Thymus (tissue), 11 donors: ENCODE measurements around the gene ANKRD55. TPM values are rescaled to one million over a fixed set of nuclear protein-coding genes. Genes with fewer than 3 reads are reported as not detected.

Experiments used
- DNase-seq, 9 donors: peaks; one replicate each; pipeline ENCODE4 v3.0.0-alpha.2; 2013; ENCODE audit warnings: low spot score in 9 of 9, low read depth in 6 of 9, missing footprints in 1 of 9
- H3K27ac ChIP-seq, 2 donors: one replicate each; pipeline ENCODE4 v1.5.1; 2013; ENCODE audit warnings: control low read depth in 1 of 2, low read depth in 1 of 2, low read length in 1 of 2, mild to moderate bottlenecking in 1 of 2, moderate library complexity in 1 of 2
- H3K27me3 ChIP-seq, 2 donors: one replicate each; pipeline ENCODE4 v1.5.1; 2013; ENCODE audit warnings: low read length in 1 of 2; ENCODE audit not compliant: control insufficient read depth in 2 of 2, insufficient read depth in 1 of 2
- H3K36me3 ChIP-seq, 2 donors: one replicate each; pipeline ENCODE4 v1.5.1; 2013; ENCODE audit warnings: low read length in 1 of 2, mild to moderate bottlenecking in 1 of 2, moderate library complexity in 1 of 2; ENCODE audit not compliant: control insufficient read depth in 2 of 2, insufficient read depth in 2 of 2
- H3K4me1 ChIP-seq, 2 donors: one replicate each; pipeline ENCODE4 v1.5.1; 2013; ENCODE audit warnings: low read length in 2 of 2; ENCODE audit not compliant: control insufficient read depth in 2 of 2, insufficient read depth in 2 of 2
- H3K4me3 ChIP-seq, 2 donors: one replicate each; pipeline ENCODE4 v1.5.1; 2013; ENCODE audit warnings: low read length in 2 of 2, control low read depth in 1 of 2, mild to moderate bottlenecking in 1 of 2
- H3K9me3 ChIP-seq, 2 donors: one replicate each; pipeline ENCODE4 v1.5.1; 2013; ENCODE audit warnings: low read length in 1 of 2, mild to moderate bottlenecking in 1 of 2; ENCODE audit not compliant: control insufficient read depth in 2 of 2, insufficient read depth in 1 of 2
- WGBS: extraction: QIAGEN DNeasy Blood & Tissue Kit; methylation state at CpG from one replicate; pipeline ENCODE4 v1.1.7; 2013; 5-methylcytosine and 5-hydroxymethylcytosine counted together
- polyA plus RNA-seq: library from polyadenylated mRNA; stranded (reverse); fragments of 200-250 nt; gene quantifications from one replicate; pipeline ENCODE4 v1.2.3, GENCODE V29; 2013
- total RNA-seq: library from RNA; stranded (reverse); fragments of 120-200 nt; gene quantifications from one replicate; pipeline ENCODE4 v1.2.4, GENCODE V29; 2013
- donor health status: healthy.

ANKRD55 gene
- total and polyA plus RNA-seq, 2 donors: 3.5 to 6.7 TPM

GRCh38 chr5:56170557-56170956 is 62.6 kb downstream of the ANKRD55 start:
- WGBS: 94% methylated on average over 4 of the region's 4 CpGs
- H3K36me3 ChIP-seq: no peaks in the 10 kb centered on the region
- H3K4me1 ChIP-seq: peaks cover 0 to 4% of the 10 kb centered on the region in 2 donors

GRCh38 chr5:56169949-56170348 is 63.2 kb downstream of the ANKRD55 start:
- no peaks in the 10 kb centered on the region for H3K36me3 ChIP-seq
- no peaks in the 10 kb centered on the region for H3K27me3 ChIP-seq
- H3K9me3 ChIP-seq: no peaks in the 10 kb centered on the region
- no peak for DNase-seq
- H3K4me1 ChIP-seq: peaks cover 0 to 4% of the 10 kb centered on the region in 2 donors
- no peak overlapping the region for H3K4me3 ChIP-seq
- H3K27ac ChIP-seq: no peak overlapping the region

More at GRCh38 chr5:56170557-56170956, 62.6 kb downstream of the ANKRD55 start:
- H3K9me3 ChIP-seq: no peaks in the 10 kb centered on the region
- H3K4me3 ChIP-seq: no peak overlapping the region
- DNase-seq: no peak
- no peak overlapping the region for H3K27ac ChIP-seq
- no peaks in the 10 kb centered on the region for H3K27me3 ChIP-seq

- 97% methylated on average over 2 of the region's 2 CpGs for WGBS
Observed at GRCh38 chr5:56169281-56169680, 63.8 kb downstream of the ANKRD55 start.

GRCh38 chr5:56168066-56168478 is 65.1 kb downstream of the ANKRD55 start:
- no peaks in the 10 kb centered on the region for H3K36me3 ChIP-seq
- H3K9me3 ChIP-seq: no peaks in the 10 kb centered on the region
- H3K27me3 ChIP-seq: no peaks in the 10 kb centered on the region
- DNase-seq: no peak
- no peak overlapping the region for H3K4me3 ChIP-seq
- H3K4me1 ChIP-seq: peaks cover 2 to 21% of the 10 kb centered on the region in 2 donors
- H3K27ac ChIP-seq: no peak overlapping the region
- WGBS: 97% methylated on average over 8 of the region's 8 CpGs

More at GRCh38 chr5:56169281-56169680, 63.8 kb downstream of the ANKRD55 start:
- Histone ChIP-seq H3K36me3 (no peaks in the 10 kb centered on the region), H3K27me3 (no peaks in the 10 kb centered on the region), H3K27ac (no peak overlapping the region), H3K4me1 (peaks cover 0 to 10% of the 10 kb centered on the region in 2 donors), H3K4me3 (no peak overlapping the region), H3K9me3 (no peaks in the 10 kb centered on the region)
- no peak for DNase-seq

- H3K4me1 ChIP-seq: peaks cover 7 to 27% of the 10 kb centered on the region in 2 donors
- no peaks in the 10 kb centered on the region for H3K36me3 ChIP-seq
- H3K27ac ChIP-seq: no peak overlapping the region
- H3K4me3 ChIP-seq: no peak overlapping the region
- H3K27me3 ChIP-seq: no peaks in the 10 kb centered on the region
- 70% methylated on average over 2 of the region's 2 CpGs for WGBS
- no peak for DNase-seq
- no peaks in the 10 kb centered on the region for H3K9me3 ChIP-seq
Observed at GRCh38 chr5:56167519-56167918, 65.6 kb downstream of the ANKRD55 start.

GRCh38 chr5:56166671-56167385 is 66.3 kb downstream of the ANKRD55 start:
- Histone ChIP-seq H3K27me3 (no peaks in the 10 kb centered on the region), H3K27ac (no peak overlapping the region), H3K9me3 (no peaks in the 10 kb centered on the region), H3K36me3 (no peaks in the 10 kb centered on the region), H3K4me3 (no peak overlapping the region), H3K4me1 (peaks cover 10 to 34% of the 10 kb centered on the region in 2 donors)
- no peak for DNase-seq
- WGBS: 81% methylated on average over 6 of the region's 6 CpGs

- H3K4me3 ChIP-seq: no peak overlapping the region
- peak in 1 of 9 donors; percentile 55 for DNase-seq
- H3K36me3 ChIP-seq: no peaks in the 10 kb centered on the region
- peak overlapping the region; percentile 46 to 57 for H3K27ac ChIP-seq
- H3K9me3 ChIP-seq: no peaks in the 10 kb centered on the region
- 63% methylated on average over 3 of the region's 3 CpGs for WGBS
- H3K27me3 ChIP-seq: no peaks in the 10 kb centered on the region
- H3K4me1 ChIP-seq: peaks cover 11 to 49% of the 10 kb centered on the region in 2 donors
Observed at GRCh38 chr5:56164376-56164775, 68.8 kb downstream of the ANKRD55 start.

GRCh38 chr5:56161927-56162326 is 71.2 kb downstream of the ANKRD55 start:
- no peak overlapping the region for H3K27ac ChIP-seq
- 82% methylated on average over 1 of the region's 1 CpG for WGBS
- no peaks in the 10 kb centered on the region for H3K27me3 ChIP-seq
- DNase-seq: no peak
- no peak overlapping the region for H3K4me3 ChIP-seq
- H3K36me3 ChIP-seq: no peaks in the 10 kb centered on the region
- no peaks in the 10 kb centered on the region for H3K9me3 ChIP-seq
- H3K4me1 ChIP-seq: peaks cover 11 to 68% of the 10 kb centered on the region in 2 donors

GRCh38 chr5:56161439-56161823 is 71.7 kb downstream of the ANKRD55 start:
- WGBS: 42% methylated on average over 3 of the region's 3 CpGs
- Histone ChIP-seq H3K36me3 (no peaks in the 10 kb centered on the region), H3K9me3 (no peaks in the 10 kb centered on the region), H3K27ac (no peak overlapping the region), H3K27me3 (no peaks in the 10 kb centered on the region), H3K4me1 (peaks cover 13 to 73% of the 10 kb centered on the region in 2 donors), H3K4me3 (no peak overlapping the region)
- DNase-seq: no peak
